Fibroblast of pulmonary artery (primary cell): Measurements from ENCODE around the gene SEPHS1.

Source experiments
- DNase-seq: peaks from one replicate; pipeline ENCODE4 v3.0.0-alpha.2; 2010; ENCODE audit warnings: low read depth
- H3K4me3 ChIP-seq: replicated peaks from 2 replicates; pipeline ENCODE4 v1.5.1; 2011; ENCODE audit warnings: low read depth, mild to moderate bottlenecking, control low read depth, low read length, moderate library complexity
- CTCF ChIP-seq: IDR thresholded peaks from 2 replicates; pipeline ENCODE4 v1.5.1; 2011; ENCODE audit warnings: mild to moderate bottlenecking, control low read depth, low read length, inconsistent platforms; ENCODE audit errors: missing control alignments

SEPHS1 gene

GRCh38 chr10:13365243-13365642 lies 17.1 kb upstream of the SEPHS1 start:
- H3K4me3 ChIP-seq: no peak overlapping the region
- TF ChIP-seq CTCF: no peak
- no peak for DNase-seq

- no peak for TF ChIP-seq CTCF
- no peak for DNase-seq
- H3K4me3 ChIP-seq: no peak overlapping the region
These were observed 12.5 kb upstream of the SEPHS1 start for GRCh38 chr10:13360587-13360986.

GRCh38 chr10:13356392-13356791 lies 8.3 kb upstream of the SEPHS1 start:
- no peak overlapping the region for H3K4me3 ChIP-seq
- no peak for DNase-seq
- no peak for TF ChIP-seq CTCF

- no peak for TF ChIP-seq CTCF
- no peak for DNase-seq
- no peak overlapping the region for H3K4me3 ChIP-seq
These were observed 6.7 kb upstream of the SEPHS1 start for GRCh38 chr10:13354783-13355182.

GRCh38 chr10:13352519-13352918 lies 4.4 kb upstream of the SEPHS1 start:
- no peak for TF ChIP-seq CTCF
- DNase-seq: no peak
- H3K4me3 ChIP-seq: no peak overlapping the region

GRCh38 chr10:13351340-13351915 lies 3.3 kb upstream of the SEPHS1 start:
- TF ChIP-seq CTCF: no peak
- no peak for DNase-seq
- H3K4me3 ChIP-seq: no peak overlapping the region
